SW480 (cell line): ENCODE results near the gene FBXL13.
A peak's percentile ranks its signal among the peaks of the same experiment; 100 is the strongest.
"Not testable (repeated sequence)": the region's sequence is repeated elsewhere in the genome, so short reads cannot be mapped to it uniquely, and the experiment has no call there.

Source experiments
- DNase-seq: peaks from one replicate; pipeline ENCODE4 v3.0.0-alpha.2; 2016; ENCODE audit warnings: low spot score

FBXL13 gene

DNA sequence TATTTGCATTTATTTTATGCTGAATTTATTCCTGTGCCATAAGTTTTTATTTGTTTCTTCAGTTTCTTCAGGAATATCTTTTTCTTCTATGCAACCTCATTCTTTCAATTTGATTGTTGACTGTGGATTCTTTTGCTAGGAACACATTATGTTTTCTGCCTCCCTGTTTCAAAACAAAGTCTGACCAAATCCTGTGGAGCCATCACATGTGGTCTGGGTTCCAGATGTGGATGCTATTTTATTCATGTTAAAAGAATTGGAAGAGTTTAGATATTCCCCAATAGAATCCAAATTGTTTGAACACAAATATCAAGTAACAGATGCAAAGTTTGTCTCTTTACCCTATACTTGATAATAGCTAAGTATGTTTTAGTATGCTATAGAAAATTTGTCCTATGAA is 218.6 kb downstream of the FBXL13 start:
- DNase-seq = no peak

DNA sequence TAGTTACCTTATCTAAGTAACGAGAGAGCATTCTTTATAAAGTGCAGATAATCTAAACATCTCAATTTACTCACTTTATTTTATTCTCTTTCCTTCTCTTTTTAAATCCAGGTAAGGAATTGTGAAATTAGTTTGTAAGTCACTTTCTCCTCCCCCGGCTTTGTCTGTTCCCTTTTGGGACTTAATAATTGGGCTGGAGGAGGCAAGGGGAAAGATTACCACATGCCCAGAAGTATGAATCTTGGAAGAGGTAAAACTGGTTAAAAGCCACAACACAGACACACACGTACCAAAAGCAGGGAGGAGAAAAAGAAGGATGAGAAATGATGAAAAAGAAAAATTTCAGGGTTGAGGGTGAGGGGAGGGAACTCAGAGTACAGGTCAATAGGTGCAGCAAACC is 225.1 kb downstream of the FBXL13 start:
- DNase-seq = no peak

DNA sequence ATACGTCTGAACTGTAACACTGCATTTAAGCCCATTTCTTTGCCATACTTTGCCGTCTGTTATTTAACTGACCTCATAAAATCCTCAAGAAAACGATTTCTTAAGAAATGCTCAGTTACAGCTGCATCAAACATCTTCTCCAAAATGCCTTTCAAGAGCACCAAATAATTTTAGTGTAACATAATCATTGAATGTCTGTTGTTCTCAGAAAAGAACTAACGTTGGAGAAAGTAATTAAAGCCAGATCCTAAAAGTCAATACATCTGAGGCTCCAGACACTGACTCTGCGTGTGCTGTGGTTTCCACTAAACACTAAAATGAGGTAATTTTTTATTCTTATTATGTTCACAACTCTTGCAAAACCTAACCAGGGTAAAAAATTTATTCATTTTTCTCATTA is 225.5 kb downstream of the FBXL13 start:
- DNase-seq = no peak

GRCh38 chr7:102845346-102845745 is 229.2 kb downstream of the FBXL13 start:
- no peak for DNase-seq

DNA sequence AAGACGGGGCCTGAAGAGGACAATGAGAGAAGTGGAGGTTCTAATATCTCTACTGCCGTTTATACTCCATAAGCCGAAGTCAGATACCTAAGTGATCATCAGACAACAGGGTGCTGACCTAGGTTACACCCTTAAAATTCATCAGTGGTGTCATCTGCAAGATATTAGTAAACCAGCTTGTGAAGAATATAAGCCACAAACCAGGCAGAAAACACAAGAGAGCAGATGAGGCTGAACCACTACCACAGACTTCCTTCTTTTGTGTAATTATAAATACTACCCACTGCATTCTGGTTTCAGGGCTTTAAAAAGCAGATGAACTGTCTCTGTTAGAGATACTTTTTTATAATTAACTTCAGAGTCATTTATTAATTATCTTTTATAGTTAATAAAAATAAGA is 230.7 kb downstream of the FBXL13 start:
- DNase-seq = no peak

DNA sequence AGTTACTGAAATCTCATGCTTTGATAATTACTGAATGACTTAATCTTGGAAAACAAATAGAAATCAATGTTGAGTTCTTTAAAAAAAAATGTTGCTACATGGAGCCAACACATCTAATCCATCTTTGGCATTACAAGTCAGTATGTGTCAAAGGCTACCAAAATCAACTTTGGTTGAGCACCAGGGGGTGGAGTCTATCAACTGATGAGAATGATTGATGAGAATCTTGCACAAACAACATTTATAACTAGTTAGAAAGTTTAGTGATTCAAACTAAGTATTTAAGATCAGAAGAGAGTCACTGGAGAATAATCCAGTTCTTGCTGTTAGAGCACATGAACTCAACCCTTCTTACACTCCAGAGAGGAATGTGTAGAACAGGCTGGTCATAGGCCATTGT is 232.3 kb downstream of the FBXL13 start:
- DNase-seq = no peak

DNA sequence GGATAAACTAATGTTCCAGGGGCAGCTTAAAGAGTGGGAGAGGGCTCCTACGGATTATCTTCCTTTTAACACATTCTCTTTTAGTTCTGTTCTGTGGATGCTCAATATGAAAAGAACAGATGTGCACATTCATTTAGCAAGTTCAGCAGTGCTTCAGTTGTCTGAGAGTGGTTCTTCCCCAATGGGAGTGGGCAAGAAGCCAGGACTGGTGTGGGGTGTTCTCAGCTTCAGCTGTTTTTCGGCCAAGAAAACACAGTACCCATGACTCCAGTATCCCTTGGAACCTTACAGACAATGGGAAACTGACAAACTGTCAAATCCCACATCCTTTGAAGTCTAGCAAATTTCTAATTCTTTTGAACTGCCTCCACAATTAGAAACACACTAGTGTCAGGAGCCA is 233.3 kb downstream of the FBXL13 start:
- no peak for DNase-seq

DNA sequence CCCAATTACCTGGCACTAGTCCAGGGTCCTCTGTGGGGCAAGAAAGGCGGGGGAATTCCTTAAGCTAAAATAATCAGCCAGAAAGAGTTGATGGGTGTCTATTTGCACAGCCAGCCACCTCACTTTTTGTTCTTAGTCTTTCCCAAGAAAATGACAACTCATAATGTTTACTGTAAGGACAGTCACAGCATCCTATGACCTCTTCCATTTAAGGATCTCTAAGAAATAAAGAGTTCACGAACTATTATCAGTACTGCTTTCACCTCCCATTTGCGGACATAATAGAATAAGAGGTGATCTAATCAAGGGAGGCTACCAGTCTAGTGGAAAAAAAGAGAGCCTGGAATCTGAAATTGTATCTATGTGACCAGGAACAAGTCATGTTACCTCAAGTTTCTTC is 234.2 kb downstream of the FBXL13 start:
- DNase-seq = no peak

DNA sequence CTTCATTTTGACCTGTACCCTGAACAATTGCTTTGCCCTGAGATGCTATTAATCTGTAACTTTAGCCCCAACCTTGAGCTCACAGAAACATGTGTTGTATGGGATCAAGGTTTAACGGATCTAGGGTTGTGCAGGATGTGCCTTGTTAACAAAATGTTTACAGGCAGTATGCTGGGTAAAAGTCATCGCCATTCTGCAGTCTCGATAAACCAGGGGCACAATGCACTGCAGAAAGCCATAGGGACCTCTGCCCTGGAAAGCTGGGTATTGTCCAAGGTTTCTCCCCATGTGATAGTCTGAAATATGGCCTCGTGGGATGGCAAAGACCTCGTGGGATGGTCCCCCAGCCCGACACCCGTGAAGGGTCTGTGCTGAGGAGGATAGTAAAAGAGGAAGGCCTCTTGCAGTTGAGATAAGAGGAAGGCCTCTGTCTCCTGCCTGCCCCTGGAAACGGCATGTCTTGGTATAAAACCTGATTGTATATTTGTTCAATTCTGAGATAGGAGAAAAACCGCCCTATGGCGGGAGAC is 236.0 kb downstream of the FBXL13 start:
- not testable (repeated sequence) for DNase-seq

DNA sequence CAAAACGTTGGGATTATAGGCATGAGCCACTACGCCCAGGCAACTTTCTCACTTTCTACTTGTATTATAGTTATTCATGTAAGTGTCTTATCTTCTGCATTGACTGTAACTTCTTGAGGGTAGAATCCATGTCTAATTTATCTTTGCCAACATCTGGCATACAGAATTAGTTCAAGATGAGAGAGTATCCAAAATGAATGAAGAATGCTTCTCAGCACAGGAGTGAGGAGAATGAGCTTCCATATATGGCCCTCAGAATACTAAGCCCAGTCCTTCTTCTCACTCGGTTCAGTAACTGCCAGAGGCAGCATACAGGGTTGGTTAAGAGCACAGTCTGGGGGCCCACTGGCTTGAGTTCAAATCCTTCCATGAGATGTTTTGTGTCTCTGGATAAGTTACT is 236.8 kb downstream of the FBXL13 start:
- no peak for DNase-seq

DNA sequence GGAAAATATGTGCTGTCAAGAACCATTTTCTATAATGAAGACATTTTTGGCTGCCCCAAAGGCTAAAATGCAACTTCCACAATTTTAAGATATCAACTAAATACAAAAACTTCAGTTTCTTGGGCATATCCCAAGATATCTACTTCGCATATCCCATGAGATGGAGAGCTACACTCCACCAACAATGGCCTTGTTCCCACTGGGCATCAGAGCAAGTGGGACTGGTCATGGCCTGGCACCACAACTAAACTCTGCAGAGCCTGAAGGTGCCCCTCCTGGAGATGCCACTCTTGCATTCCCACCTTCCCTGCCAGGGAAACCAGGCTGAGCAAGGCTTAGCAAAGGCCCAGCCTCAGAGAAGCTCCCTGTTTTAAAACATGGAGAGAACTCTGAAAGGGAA is 237.6 kb downstream of the FBXL13 start:
- DNase-seq = no peak

GRCh38 chr7:102836191-102836919 is 238.2 kb downstream of the FBXL13 start:
- DNase-seq = no peak

DNA sequence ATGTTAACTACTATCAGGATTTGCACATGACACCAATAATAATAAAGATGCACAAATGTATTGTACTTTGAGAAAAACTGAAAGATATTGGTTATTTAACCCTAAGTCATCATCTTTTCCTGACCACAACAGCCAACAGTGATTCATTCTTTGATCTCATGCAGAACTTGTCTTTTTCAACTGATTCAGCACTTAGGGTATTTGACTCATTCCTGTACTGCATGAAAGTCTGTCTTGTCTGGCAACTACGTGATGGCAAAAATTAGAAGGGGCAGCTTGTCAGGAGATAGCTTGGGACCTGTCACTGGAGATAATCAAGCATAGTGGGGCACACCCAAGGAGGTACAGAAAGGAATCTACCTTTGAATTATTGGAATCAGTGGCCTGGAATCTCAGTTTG is 239.6 kb downstream of the FBXL13 start:
- peak; percentile 36 for DNase-seq

DNA sequence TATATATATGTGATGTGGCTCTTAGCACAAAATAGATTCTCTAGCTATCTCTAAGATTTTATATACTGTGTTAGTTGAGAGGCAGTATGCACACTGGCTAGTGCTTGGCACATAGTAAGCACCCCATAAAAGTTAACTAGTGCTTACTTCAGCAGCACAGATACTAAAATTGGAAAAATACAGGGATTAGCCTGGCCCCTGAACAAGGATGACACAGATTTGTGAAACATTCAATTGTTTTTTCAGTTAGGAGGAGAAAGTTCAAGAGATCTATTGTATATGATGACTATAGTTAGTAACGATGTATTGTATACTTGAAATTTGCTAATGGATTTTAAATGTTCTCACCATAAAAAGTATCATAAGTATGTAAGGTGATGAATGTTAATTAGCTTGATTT is 240.1 kb downstream of the FBXL13 start:
- no peak for DNase-seq

DNA sequence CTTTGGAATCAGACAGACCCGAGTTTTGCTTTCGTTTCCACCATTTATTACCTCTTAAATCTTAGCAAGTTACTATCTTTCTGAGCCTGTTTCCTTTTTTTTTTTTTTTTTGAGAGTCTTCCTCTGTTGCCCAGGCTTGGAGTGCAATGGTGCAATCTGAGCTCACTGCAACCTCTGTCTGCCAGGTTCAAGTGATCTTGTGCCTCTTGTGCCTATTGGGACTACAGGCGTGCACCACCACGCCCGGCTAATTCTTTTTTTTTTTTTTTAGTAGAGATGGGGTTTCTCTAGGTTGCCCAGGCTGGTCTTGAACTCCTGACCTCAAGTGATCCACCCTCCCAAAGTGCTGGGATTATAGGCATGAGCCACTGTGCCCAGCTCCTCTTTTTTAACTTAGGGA is 241.3 kb downstream of the FBXL13 start:
- DNase-seq = no peak

- DNase-seq = no peak
Measured at GRCh38 chr7:102832674-102833073, 241.9 kb downstream of the FBXL13 start.

DNA sequence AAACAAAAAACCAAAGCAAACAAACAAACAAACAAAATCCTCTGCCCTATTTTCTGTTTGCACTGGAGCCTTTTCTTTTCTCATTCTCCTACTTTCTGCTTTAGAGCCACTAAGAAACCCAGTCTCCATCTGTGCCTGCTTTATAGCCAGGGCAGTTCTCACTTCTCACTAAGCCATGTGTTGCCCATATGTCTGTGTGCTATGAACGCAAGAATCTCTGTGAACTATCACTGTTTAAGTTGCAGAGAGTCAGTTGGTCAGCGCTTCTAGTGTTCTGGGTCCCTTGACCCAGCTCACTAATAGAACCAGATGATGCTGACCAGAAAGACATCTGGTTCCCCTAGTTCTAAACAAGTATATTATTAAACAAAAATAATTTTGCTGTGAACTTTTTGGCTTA is 244.4 kb downstream of the FBXL13 start:
- no peak for DNase-seq

- DNase-seq = no peak
Measured at GRCh38 chr7:102829075-102829474, 245.5 kb downstream of the FBXL13 start.

DNA sequence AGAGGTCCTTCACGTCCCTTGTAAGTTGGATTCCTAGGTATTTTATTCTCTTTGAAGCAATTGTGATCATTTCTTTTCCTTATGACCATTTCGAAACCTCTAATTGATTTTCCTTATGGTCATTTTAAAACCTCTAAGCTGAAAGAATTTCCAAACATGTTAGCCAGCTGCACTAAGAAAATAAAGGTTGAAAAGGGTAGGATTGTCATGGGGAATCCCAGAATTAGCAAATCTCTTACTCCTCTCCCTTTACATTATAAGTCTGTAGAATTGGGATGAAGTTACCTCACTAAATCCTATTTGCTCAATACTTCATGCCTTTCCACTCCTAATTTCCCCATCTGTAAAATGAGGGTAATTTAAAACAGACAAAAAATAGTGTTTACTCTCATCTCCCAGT is 246.3 kb downstream of the FBXL13 start:
- DNase-seq = no peak

DNA sequence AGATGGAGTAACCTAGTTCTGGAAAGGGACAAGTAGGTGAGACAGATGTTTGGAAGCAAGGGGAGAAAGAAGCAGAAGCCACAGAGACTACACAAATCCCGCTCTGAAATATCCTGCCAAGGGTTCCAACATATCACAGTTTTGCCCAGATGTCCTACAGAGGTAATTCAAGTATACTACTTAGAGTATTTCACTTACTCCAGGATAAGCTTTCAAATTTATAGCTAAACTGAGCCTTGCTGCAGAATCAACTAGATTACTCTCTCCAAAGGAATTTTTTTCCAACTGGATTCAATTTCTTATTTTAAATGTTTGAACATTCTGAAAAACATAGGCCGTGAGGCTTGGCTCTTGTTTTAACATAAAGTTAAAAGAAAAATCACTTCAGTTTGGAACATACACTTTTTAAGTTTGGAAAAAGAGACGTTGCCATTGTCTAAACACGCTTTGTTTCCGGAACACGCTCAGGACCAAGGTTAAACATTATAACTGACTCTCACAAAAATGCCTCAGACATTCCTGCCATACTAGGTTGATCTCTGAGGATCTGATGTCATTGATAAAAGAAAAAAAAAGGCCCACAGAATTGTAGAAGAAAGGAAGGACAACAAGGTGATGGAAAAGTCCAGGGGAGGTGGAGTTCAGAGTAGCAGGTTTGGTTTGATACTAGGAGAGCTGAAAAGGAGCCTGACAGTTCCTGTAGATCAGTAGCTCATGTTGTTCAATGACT is 251.0 kb downstream of the FBXL13 start:
- no peak for DNase-seq

DNA sequence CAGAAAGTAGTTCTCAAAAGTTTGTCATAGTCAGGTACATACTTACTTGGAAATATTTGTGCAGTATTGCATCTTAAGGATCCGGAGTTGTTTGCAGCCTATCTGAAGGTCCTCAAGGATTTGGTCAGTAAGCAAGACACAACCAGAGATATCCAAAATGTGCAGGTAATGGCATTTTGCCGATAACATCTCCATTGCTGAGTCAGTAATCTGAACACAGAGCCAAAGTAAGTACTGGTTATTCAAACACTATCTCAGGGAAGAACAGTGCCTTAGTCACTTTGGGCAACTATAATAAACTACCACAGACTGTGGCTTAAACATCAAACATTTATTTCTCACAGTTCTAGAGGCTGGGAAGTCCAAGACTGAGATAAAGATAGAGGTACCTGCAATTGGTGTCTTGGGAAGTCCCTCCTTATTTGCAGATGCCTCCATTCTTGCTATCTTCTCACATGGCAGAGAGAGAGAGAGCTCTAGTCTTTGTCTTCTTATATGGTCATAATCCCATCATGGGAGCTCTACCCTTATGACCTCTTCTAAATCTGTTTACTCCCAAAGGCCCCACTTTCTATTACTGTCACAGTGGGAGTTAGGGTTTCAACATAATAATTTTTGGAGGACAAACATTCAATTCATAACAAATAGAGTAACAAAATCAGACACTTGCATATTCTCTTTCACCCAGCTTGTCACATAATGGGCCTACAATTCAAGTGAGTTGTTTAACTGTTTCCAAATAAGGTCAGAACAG is 252.4 kb downstream of the FBXL13 start:
- no peak for DNase-seq

DNA sequence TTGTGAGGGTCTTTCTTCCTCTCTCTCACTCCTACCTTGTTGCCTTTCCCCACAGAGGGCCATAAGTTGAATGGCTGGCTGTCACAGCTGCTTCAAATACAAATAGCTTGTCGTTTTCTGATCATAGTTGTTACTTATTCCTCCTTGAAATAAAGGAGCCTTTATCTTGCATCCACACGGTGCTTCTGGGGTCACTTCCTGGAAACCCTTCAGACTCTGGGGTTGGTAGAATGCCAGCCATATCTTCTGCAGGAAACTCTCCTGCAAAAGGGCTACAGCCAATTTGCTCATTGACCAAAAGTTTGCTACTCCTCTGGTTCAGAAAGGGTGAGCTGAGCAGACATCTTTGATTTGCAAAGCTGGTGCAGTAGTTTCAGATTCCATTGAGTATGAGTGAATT is 255.4 kb downstream of the FBXL13 start:
- no peak for DNase-seq
